DND-41 (cell line): ENCODE measurements around the gene MMS22L.

Experiments
- EZH2 ChIP-seq: IDR thresholded peaks from 3 replicates; pipeline ENCODE4 v1.6.1; 2012; ENCODE audit warnings: borderline replicate concordance, low read depth, mild to moderate bottlenecking, moderate library complexity, low read length, inconsistent platforms; ENCODE audit not compliant: severe bottlenecking
- TF ChIP-seq, protein P1 (sequence below): IDR thresholded peaks from 2 replicates; pipeline ENCODE4 v1.5.1; 2012; ENCODE audit warnings: borderline replicate concordance, low read length, moderate library complexity, mild to moderate bottlenecking; ENCODE audit not compliant: poor library complexity, severe bottlenecking; ENCODE audit errors: extremely low read depth

DNA sequence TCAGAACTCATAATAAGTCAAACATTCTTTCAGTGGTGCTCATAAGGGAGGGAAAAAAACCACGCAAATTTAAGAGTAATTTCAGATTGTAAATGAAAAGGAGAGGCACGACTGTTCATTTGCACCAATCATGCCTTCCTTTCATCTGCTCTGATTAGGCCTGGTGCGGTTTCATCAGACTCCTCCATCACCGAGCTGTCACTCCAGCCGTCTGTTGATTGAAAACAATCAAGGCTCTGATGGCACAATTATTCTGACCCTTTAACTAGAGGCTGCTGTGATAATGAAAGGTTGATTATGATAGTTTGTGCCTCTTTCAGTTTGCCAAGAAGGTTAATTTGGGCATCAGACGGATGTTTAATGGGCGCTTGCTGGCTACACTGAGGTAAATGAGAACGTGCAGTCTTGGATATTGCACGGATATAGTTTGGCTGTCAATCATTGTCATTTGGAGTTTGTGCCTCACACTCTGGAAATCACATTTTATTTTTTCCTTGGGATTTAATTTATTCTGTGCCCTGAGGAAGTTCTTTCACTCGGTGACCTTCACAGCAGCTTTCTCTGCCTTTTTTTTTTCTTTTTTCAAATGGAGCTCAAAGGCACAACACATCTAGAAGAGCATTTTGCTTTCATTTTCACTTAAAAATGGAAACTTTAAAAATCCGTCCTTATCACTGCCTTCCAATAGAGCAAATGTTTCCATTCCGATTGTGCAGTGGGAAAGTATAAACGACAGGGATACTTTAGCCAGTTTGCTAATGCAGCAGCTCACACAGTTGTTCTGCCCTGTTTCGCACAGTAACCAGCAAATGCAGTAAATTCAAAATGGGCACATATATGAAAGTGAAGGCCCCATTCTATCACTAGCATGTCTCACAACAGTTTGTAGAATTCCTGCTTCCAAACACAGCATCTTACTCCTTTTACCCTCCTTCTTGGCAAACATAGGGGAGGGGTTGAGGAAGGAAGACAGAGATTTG is 185.7 kb downstream of the MMS22L start:
- TF ChIP-seq, protein P1, sequence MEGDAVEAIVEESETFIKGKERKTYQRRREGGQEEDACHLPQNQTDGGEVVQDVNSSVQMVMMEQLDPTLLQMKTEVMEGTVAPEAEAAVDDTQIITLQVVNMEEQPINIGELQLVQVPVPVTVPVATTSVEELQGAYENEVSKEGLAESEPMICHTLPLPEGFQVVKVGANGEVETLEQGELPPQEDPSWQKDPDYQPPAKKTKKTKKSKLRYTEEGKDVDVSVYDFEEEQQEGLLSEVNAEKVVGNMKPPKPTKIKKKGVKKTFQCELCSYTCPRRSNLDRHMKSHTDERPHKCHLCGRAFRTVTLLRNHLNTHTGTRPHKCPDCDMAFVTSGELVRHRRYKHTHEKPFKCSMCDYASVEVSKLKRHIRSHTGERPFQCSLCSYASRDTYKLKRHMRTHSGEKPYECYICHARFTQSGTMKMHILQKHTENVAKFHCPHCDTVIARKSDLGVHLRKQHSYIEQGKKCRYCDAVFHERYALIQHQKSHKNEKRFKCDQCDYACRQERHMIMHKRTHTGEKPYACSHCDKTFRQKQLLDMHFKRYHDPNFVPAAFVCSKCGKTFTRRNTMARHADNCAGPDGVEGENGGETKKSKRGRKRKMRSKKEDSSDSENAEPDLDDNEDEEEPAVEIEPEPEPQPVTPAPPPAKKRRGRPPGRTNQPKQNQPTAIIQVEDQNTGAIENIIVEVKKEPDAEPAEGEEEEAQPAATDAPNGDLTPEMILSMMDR: no peak
- TF ChIP-seq EZH2: no peak
